H1 (cell line): ENCODE results near the gene RMDN2. TPM values are rescaled to one million over a fixed set of nuclear protein-coding genes. Genes with fewer than 3 reads are reported as not detected.

Source experiments
- CTCF ChIA-PET: fragments of 300-600 bp; sonication (Branson Sonifier 250); formaldehyde crosslinking; loops from one replicate; lab custom pipeline; 2021; ENCODE audit not compliant: partially characterized antibody; lab: Charles Lee
- POLR2A ChIA-PET: fragments of 300-600 bp; sonication (Branson Sonifier 250); formaldehyde crosslinking; loops from one replicate; lab custom pipeline; 2021; ENCODE audit warnings: inconsistent platforms; ENCODE audit not compliant: partially characterized antibody; lab: Charles Lee
- DNase-seq, 2 experiments: peaks; one replicate each; pipeline versions ENCODE4 v3.0.0 to v3.0.0-alpha.2; 2010 to 2022; ENCODE audit warnings: low spot score in 2 of 2, low read depth in 1 of 2, mixed read lengths in 1 of 2
- FAIRE-seq: peaks from 2 replicates; lab custom pipeline; 2011; peaks lifted over from hg19 to GRCh38; lab: Jason Lieb, UNC
- H2AFZ ChIP-seq: 2 replicates; pipeline ENCODE4 v1.8.1; 2012; ENCODE audit warnings: low read length, inconsistent platforms
- H2AK5ac ChIP-seq: 2 replicates; pipeline ENCODE4 v1.6.1; 2013; ENCODE audit warnings: low read depth, low read length
- H2BK120ac ChIP-seq: replicated peaks from 2 replicates; pipeline ENCODE3; 2013; ENCODE audit warnings: low read depth, low read length, inconsistent platforms
- H2BK12ac ChIP-seq: 2 replicates; pipeline ENCODE4 v1.6.1; 2013; ENCODE audit warnings: low read depth, low read length
- H2BK15ac ChIP-seq: 2 replicates; pipeline ENCODE4 v1.6.1; 2013; ENCODE audit warnings: low read length
- H2BK20ac ChIP-seq: 2 replicates; pipeline ENCODE4 v1.6.1; 2013; ENCODE audit warnings: low read length
- H2BK5ac ChIP-seq: 2 replicates; pipeline ENCODE4 v1.6.1; 2013; ENCODE audit warnings: low read depth, low read length
- H3K14ac ChIP-seq: 2 replicates; pipeline ENCODE4 v1.6.1; 2013; ENCODE audit warnings: inconsistent platforms; ENCODE audit not compliant: insufficient read length
- H3K18ac ChIP-seq: 2 replicates; pipeline ENCODE4 v1.6.1; 2013; ENCODE audit warnings: low read length; ENCODE audit errors: extremely low read depth
- H3K23ac ChIP-seq: 2 replicates; pipeline ENCODE4 v1.6.1; 2013; ENCODE audit warnings: inconsistent platforms; ENCODE audit not compliant: insufficient read length
- H3K23me2 ChIP-seq: 2 replicates; pipeline ENCODE4 v1.6.1; 2013; ENCODE audit warnings: low read depth, low read length
- H3K27ac ChIP-seq: 2 replicates; pipeline ENCODE4 v1.6.1; 2011; ENCODE audit warnings: low read depth, low read length, inconsistent platforms
- H3K27me3 ChIP-seq, 4 experiments: replicated peaks in 1 of 4; 1 replicate in 1 of 4; 2 replicates in 3 of 4; pipeline versions ENCODE4 v1.6.1 to v1.8.1; 2011 to 2013; ENCODE audit warnings: low read length in 3 of 4, mild to moderate bottlenecking in 3 of 4, inconsistent platforms in 2 of 4, mixed read lengths in 2 of 4, moderate library complexity in 1 of 4; ENCODE audit not compliant: control insufficient read depth in 3 of 4, insufficient read depth in 3 of 4; ENCODE audit errors: extremely low read depth in 1 of 4
- H3K36me3 ChIP-seq, 4 experiments: 2 replicates each; pipeline versions ENCODE4 v1.6.1 to v1.8.1; 2011 to 2013; ENCODE audit warnings: mild to moderate bottlenecking in 4 of 4, low read length in 3 of 4, moderate library complexity in 2 of 4, control low read depth in 1 of 4, inconsistent platforms in 1 of 4; ENCODE audit not compliant: insufficient read depth in 4 of 4, control insufficient read depth in 2 of 4
- H3K4ac ChIP-seq: replicated peaks from 2 replicates; pipeline ENCODE3; 2013; ENCODE audit warnings: low read length, low read depth, mixed read lengths, inconsistent platforms; ENCODE audit not compliant: insufficient read length
- H3K4me1 ChIP-seq, 4 experiments: replicated peaks in 1 of 4; 1 replicate in 1 of 4; 2 replicates in 3 of 4; pipeline versions ENCODE4 v1.6.1 to v1.8.1; 2011 to 2013; ENCODE audit warnings: low read length in 3 of 4, inconsistent platforms in 2 of 4, mixed read lengths in 1 of 4; ENCODE audit not compliant: insufficient read depth in 4 of 4, control insufficient read depth in 3 of 4
- H3K4me2 ChIP-seq, 2 experiments: 2 replicates each; pipeline versions ENCODE4 v1.6.1 to v1.8.1; 2011 to 2013; ENCODE audit warnings: low read depth in 2 of 2, low read length in 2 of 2, control low read depth in 1 of 2, inconsistent platforms in 1 of 2, mild to moderate bottlenecking in 1 of 2; ENCODE audit not compliant: insufficient read depth in 1 of 2
- H3K4me3 ChIP-seq, 4 experiments: fragments of 200-600, 300-600 bp in 1 of 4; sonication (generic), shearing (Covaris generic), sonication (Bioruptor Twin) in 1 of 4; 2 replicates each; pipeline versions ENCODE4 v1.5.1 to v1.8.1; 2011 to 2016; ENCODE audit warnings: low read length in 4 of 4, low read depth in 3 of 4, control low read depth in 2 of 4, inconsistent platforms in 2 of 4, mild to moderate bottlenecking in 2 of 4, mixed read lengths in 1 of 4, moderate library complexity in 1 of 4; ENCODE audit not compliant: insufficient read depth in 2 of 4; ENCODE audit errors: extremely low read depth in 1 of 4
- H3K56ac ChIP-seq: replicated peaks from 2 replicates; pipeline ENCODE3; 2013; ENCODE audit warnings: low read depth, mild to moderate bottlenecking, mixed read lengths, low read length, inconsistent platforms; ENCODE audit not compliant: insufficient read length
- H3K79me1 ChIP-seq: 2 replicates; pipeline ENCODE4 v1.6.1; 2013; ENCODE audit warnings: low read depth, low read length, control low read depth
- H3K79me2 ChIP-seq, 2 experiments: 2 replicates each; pipeline versions ENCODE4 v1.6.1 to v1.8.1; 2012 to 2013; ENCODE audit warnings: low read length in 2 of 2, mild to moderate bottlenecking in 2 of 2, inconsistent platforms in 1 of 2; ENCODE audit not compliant: insufficient read depth in 2 of 2, control insufficient read depth in 1 of 2
- H3K9ac ChIP-seq, 4 experiments: replicated peaks in 1 of 4; 1 replicate in 1 of 4; 2 replicates in 3 of 4; pipeline versions ENCODE4 v1.6.1 to v1.8.1; 2011 to 2013; ENCODE audit warnings: low read depth in 3 of 4, low read length in 3 of 4, control low read depth in 2 of 4, mild to moderate bottlenecking in 2 of 4, moderate library complexity in 2 of 4, inconsistent platforms in 1 of 4; ENCODE audit errors: extremely low read depth in 1 of 4
- H3K9me3 ChIP-seq, 2 experiments: 2 replicates each; pipeline versions ENCODE4 v1.6.1 to v1.8.1; 2012 to 2013; ENCODE audit warnings: mild to moderate bottlenecking in 2 of 2, moderate library complexity in 2 of 2, control low read depth in 1 of 2, inconsistent platforms in 1 of 2, low read depth in 1 of 2, low read length in 1 of 2, mixed read lengths in 1 of 2; ENCODE audit not compliant: insufficient read depth in 2 of 2
- H4K20me1 ChIP-seq, 2 experiments: replicated peaks in 1 of 2; 2 replicates each; pipeline versions ENCODE3 to v1.8.1; 2011 to 2013; ENCODE audit warnings: inconsistent platforms in 2 of 2, low read length in 2 of 2, mild to moderate bottlenecking in 1 of 2; ENCODE audit not compliant: insufficient read depth in 2 of 2, control insufficient read depth in 1 of 2
- H4K5ac ChIP-seq: 2 replicates; pipeline ENCODE4 v1.6.1; 2013; ENCODE audit warnings: low read length, low read depth, mixed read lengths, inconsistent platforms; ENCODE audit not compliant: insufficient read length
- H4K8ac ChIP-seq: 2 replicates; pipeline ENCODE4 v1.8.0; 2013; ENCODE audit warnings: mild to moderate bottlenecking, moderate library complexity, low read length, inconsistent platforms; ENCODE audit not compliant: insufficient read depth; ENCODE audit errors: extremely low read depth
- H4K91ac ChIP-seq: replicated peaks from 2 replicates; pipeline ENCODE3; 2013; ENCODE audit warnings: low read length, mixed read lengths, inconsistent platforms; ENCODE audit not compliant: insufficient read length
- CBX8 ChIP-seq: fragments of 300-800, 300-1000 bp; sonication (generic); IDR thresholded peaks from 2 replicates; pipeline ENCODE4 v1.7.1; 2016; ENCODE audit warnings: low read depth, low read length, borderline replicate concordance
- HDAC2 ChIP-seq, 2 experiments: fragments of 300-600 bp in 1 of 2; sonication (generic) in 1 of 2; IDR thresholded peaks; 2 replicates each; pipeline ENCODE4 v1.6.1; 2011 to 2012; ENCODE audit warnings: low read depth in 2 of 2, low read length in 2 of 2, mild to moderate bottlenecking in 2 of 2, moderate library complexity in 2 of 2, borderline replicate concordance in 1 of 2, inconsistent platforms in 1 of 2
- KDM1A ChIP-seq: fragments of 200-600, 300-600 bp; sonication (generic); IDR thresholded peaks from 2 replicates; pipeline ENCODE4 v1.7.1; 2016; ENCODE audit warnings: mild to moderate bottlenecking, low read length, borderline replicate concordance
- MAFK ChIP-seq: IDR thresholded peaks from 2 replicates; pipeline ENCODE4 v1.6.1; 2012; ENCODE audit warnings: low read depth, mild to moderate bottlenecking, improper control_type of control experiment, low read length
- MAX ChIP-seq: IDR thresholded peaks from 2 replicates; pipeline ENCODE4 v1.6.1; 2012; ENCODE audit warnings: inconsistent platforms
- PHF8 ChIP-seq: fragments of 200-600 bp; sonication (generic); conservative IDR thresholded peaks from 2 replicates; pipeline ENCODE4 v1.7.1; 2012; ENCODE audit warnings: low read depth, mild to moderate bottlenecking, inconsistent platforms, low read length, moderate library complexity
- RNF2 ChIP-seq: fragments of 200-900, 300-1000 bp; sonication (generic); IDR thresholded peaks from 2 replicates; pipeline ENCODE4 v1.7.1; 2016; ENCODE audit warnings: borderline replicate concordance, low read depth, mild to moderate bottlenecking, antibody characterized with exemption, low read length; ENCODE audit not compliant: poor library complexity, severe bottlenecking; ENCODE audit errors: missing control alignments
- SAP30 ChIP-seq: fragments of 300-600 bp; sonication (generic); IDR thresholded peaks from 2 replicates; pipeline ENCODE4 v1.7.1; 2012; ENCODE audit warnings: low read length, moderate library complexity, mild to moderate bottlenecking, inconsistent platforms; ENCODE audit not compliant: insufficient read depth, insufficient replicate concordance
- SP1 ChIP-seq: IDR thresholded peaks from 2 replicates; pipeline ENCODE4 v1.6.1; 2011; ENCODE audit warnings: low read depth, low read length
- TBP ChIP-seq: IDR thresholded peaks from 2 replicates; pipeline ENCODE4 v1.6.1; 2011; ENCODE audit warnings: low read depth, low read length, improper control_type of control experiment
- YY1 ChIP-seq: IDR thresholded peaks from 2 replicates; pipeline ENCODE4 v1.6.1; 2011; ENCODE audit warnings: low read depth, mild to moderate bottlenecking, low read length
- WGBS, 2 experiments: shearing (Covaris generic) in 1 of 2; methylation state at CpG; one replicate each; pipeline versions ENCODE4 v1.1.6 to v1.1.7; 2013 to 2015; ENCODE audit warnings: low lambda C conversion rate in 2 of 2, mixed read lengths in 2 of 2, inconsistent platforms in 1 of 2, low coverage in 1 of 2, missing lambda C conversion rate in 1 of 2; ENCODE audit not compliant: insufficient replicate concordance in 2 of 2, insufficient coverage in 1 of 2, insufficient read length in 1 of 2; ENCODE audit errors: extremely low coverage in 1 of 2, missing lambda C conversion rate in 1 of 2; 5-methylcytosine and 5-hydroxymethylcytosine counted together
- polyA plus RNA-seq, 7 experiments: library from polyadenylated mRNA; depleted of rRNA in 3 of 7; stranded (reverse) in 5 of 7; unstranded in 2 of 7; fragments of >200 nt in 5 of 7; fragments of 200-250 nt in 2 of 7; gene quantifications; 1 replicate in 5 of 7; 2 replicates in 1 of 7; 4 replicates in 1 of 7; pipeline versions ENCODE4 v1.2.1 to v1.2.3, GENCODE V29; 2011 to 2013; ENCODE audit warnings: missing spikeins in 2 of 7, mixed read lengths in 2 of 7
- total RNA-seq: library from RNA; stranded (reverse); fragmentation: NEBNext Ultra II Directional; extraction: Animal tissue kit (Norgen Biotek cat#: 25700); gene quantifications from 2 replicates; pipeline ENCODE4 v1.2.1, GENCODE V29; 2021
- TF ChIP-seq, protein P1 (sequence below): IDR thresholded peaks from 2 replicates; pipeline ENCODE4 v1.6.1; 2012; ENCODE audit warnings: inconsistent platforms

The RMDN2 gene
- total and polyA plus RNA-seq, 2 of the 8 experiments (the other 6 are each of a cell fraction or from before 2014, with no cell fraction given): 0.53 to 3.0 TPM

GRCh38 chr2:37947306-37947705 is 22.2 kb downstream of the RMDN2 start:
- Histone ChIP-seq H3K79me2 (no peaks in the 10 kb centered on the region), H3K14ac (no peak overlapping the region), H4K8ac (no peak overlapping the region), H3K4me1 (no peaks in the 10 kb centered on the region), H3K79me1 (no peaks in the 10 kb centered on the region), H3K4ac (no peak overlapping the region), H3K9me3 (no peaks in the 10 kb centered on the region), H2BK15ac (no peak overlapping the region), H4K91ac (no peak overlapping the region), H3K36me3 (no peaks in the 10 kb centered on the region; a peak in 1 of 8 replicates), H3K56ac (no peak overlapping the region), H3K9ac (no peak overlapping the region), H2BK120ac (no peak overlapping the region), H3K27ac (no peak overlapping the region), H4K5ac (no peak overlapping the region), H2BK12ac (no peak overlapping the region), H3K4me3 (no peak overlapping the region), H3K27me3 (no peaks in the 10 kb centered on the region), H3K23ac (no peak overlapping the region), H2BK20ac (no peak overlapping the region), H2BK5ac (no peak overlapping the region), H3K4me2 (no peak overlapping the region), H2AK5ac (no peak overlapping the region), H2AFZ (no peak overlapping the region), H4K20me1 (no peaks in the 10 kb centered on the region), H3K18ac (no peak overlapping the region), H3K23me2 (no peaks in the 10 kb centered on the region)
- CTCF ChIA-PET: interaction anchor here (1.4 kb wide), 1 partner anchor 35 kb away, joined by 4 read pairs; no protein-coding TSS in a partner anchor
- no peak for DNase-seq
- no peak for FAIRE-seq
- 88% methylated on average over 1 of the region's 1 CpG; no CpG with 5 or more reads in 1 of the 2 experiments for WGBS, 2 experiments
- POLR2A ChIA-PET: interaction anchor here (1.6 kb wide), 1 partner anchor 22 kb away, joined by 3 read pairs; the partner anchor contains the start of gene RMDN2
- TF ChIP-seq MAFK (no peak), SAP30 (no peak), RNF2 (no peak), TBP (no peak), YY1 (no peak), HDAC2 (IDR thresholded peaks at IDR 0.05; ENCODE audit: borderline replicate concordance in 1 of 2, low read depth in 2 of 2, low read length in 2 of 2) (no peak), MAX (no peak), SP1 (no peak), PHF8 (no peak), KDM1A (no peak), CBX8 (no peak)
- TF ChIP-seq, protein P1, sequence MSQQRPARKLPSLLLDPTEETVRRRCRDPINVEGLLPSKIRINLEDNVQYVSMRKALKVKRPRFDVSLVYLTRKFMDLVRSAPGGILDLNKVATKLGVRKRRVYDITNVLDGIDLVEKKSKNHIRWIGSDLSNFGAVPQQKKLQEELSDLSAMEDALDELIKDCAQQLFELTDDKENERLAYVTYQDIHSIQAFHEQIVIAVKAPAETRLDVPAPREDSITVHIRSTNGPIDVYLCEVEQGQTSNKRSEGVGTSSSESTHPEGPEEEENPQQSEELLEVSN: no peak
